Measurements from ENCODE around the gene GRPEL1. TPM values are rescaled to one million over a fixed set of nuclear protein-coding genes. Genes with fewer than 3 reads are reported as not detected.
A peak's percentile ranks its signal among the peaks of the same experiment; 100 is the strongest.

The GRPEL1 gene
- total and polyA plus RNA-seq, 2 of the 13 experiments (the other 11 are each of a cell fraction or from before 2014, with no cell fraction given): 32.3 to 141 TPM

DNA sequence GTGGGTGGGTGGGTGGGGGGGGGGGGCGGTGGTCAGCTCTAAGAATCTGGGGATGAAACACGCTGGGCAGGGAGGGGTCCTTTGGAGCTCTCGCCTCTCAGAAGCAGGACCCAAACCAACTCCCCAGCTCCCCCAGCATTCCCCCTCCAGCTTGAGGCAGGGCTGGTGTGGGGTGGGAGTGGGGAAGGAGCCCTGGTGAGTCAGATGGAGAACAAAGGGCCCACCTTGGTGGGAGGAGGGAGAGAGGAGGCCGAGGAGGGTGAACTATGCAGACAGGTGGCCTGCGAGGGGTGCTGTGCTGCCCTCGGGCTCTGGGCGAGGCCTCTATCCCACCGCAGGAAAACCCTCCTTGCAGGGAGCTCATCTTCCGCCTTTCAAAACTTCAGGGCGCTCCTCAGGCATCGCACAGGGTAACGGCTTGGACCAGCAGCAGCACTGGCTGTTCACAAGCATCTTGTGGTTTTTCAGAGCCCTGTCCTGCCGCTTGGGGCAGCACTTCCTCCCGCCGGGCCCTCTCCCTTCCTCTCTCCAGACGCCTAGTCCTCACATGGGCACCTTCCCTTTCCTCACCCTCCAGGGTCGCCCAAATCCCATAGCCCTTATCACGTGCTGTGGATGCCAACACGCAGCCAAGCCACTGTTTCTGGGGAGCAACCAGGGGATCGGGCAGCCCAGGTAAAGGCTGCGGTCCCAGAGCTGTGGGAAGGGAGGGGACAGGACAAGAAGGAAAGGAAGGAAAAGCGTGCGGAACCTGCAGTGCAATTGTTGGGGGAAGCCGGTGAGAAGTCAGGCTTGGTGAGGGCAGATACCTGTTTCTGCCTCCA is 34.0 kb upstream of the GRPEL1 start (continued):
- TF ChIP-seq, protein P1, sequence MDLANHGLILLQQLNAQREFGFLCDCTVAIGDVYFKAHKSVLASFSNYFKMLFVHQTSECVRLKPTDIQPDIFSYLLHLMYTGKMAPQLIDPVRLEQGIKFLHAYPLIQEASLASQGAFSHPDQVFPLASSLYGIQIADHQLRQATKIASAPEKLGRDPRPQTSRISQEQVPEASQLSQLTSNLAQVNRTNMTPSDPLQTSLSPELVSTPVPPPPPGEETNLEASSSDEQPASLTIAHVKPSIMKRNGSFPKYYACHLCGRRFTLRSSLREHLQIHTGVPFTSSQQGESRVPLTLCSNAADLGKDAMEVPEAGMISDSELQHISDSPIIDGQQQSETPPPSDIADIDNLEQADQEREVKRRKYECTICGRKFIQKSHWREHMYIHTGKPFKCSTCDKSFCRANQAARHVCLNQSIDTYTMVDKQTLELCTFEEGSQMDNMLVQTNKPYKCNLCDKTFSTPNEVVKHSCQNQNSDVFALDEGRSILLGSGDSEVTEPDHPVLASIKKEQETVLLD (CRISPR knock-in tag; IDR thresholded peaks at IDR 0.05; ENCODE audit: low read depth): no peak
- TF ChIP-seq ELF3 (CRISPR knock-in tag; IDR thresholded peaks at IDR 0.05) (peak; percentile 55), ZMYM3 (CRISPR knock-in tag; IDR thresholded peaks at IDR 0.05) (peak; percentile 75), ZNF263 (CRISPR knock-in tag; IDR thresholded peaks at IDR 0.05) (peak; percentile 72), ISL2 (CRISPR knock-in tag; IDR thresholded peaks at IDR 0.05) (0 out of 2 replicates have a peak, but pooled peaks have one; percentile 25), FOXA1 (IDR thresholded peaks at IDR 0.05) (no peak), FOXA1 (CRISPR knock-in tag; IDR thresholded peaks at IDR 0.05) (no peak), ZNF468 (CRISPR knock-in tag; IDR thresholded peaks at IDR 0.05) (no peak), HOXA3 (CRISPR knock-in tag; IDR thresholded peaks at IDR 0.05) (peak; percentile 36; the same call in 1 of the 2 replicates), KAT8 (CRISPR knock-in tag; IDR thresholded peaks at IDR 0.05) (0 out of 2 replicates have a peak, but pooled peaks have one; percentile 31), SAP130 (CRISPR knock-in tag; IDR thresholded peaks at IDR 0.05; ENCODE audit: low read depth) (peak; percentile 67), ZNF777 (CRISPR knock-in tag; IDR thresholded peaks at IDR 0.05) (peak; percentile 64), ZNF572 (CRISPR knock-in tag; IDR thresholded peaks at IDR 0.05) (0 out of 2 replicates have a peak, but pooled peaks have one; percentile 65), ZNF616 (CRISPR knock-in tag; IDR thresholded peaks at IDR 0.05; ENCODE audit: low read depth) (no peak), ZNF224 (CRISPR knock-in tag; IDR thresholded peaks at IDR 0.05) (no peak; the same call in 1 of the 2 replicates), ZNF350 (CRISPR knock-in tag; IDR thresholded peaks at IDR 0.05; ENCODE audit: borderline replicate concordance, low read depth) (peak; percentile 44; the same call in 1 of the 2 replicates), SUZ12 (IDR thresholded peaks at IDR 0.05; ENCODE audit: low read depth, low read length) (0 out of 2 replicates have a peak, but pooled peaks have one; percentile 4), ZNF274 (CRISPR knock-in tag; IDR thresholded peaks at IDR 0.05) (0 out of 2 replicates have a peak, but pooled peaks have one; percentile 48), NONO (IDR thresholded peaks at IDR 0.05) (no peak), NONO (CRISPR knock-in tag; conservative IDR thresholded peaks at IDR 0.05) (peak; percentile 65; the same call in 1 of the 2 replicates)
- TF ChIP-seq, protein P2, sequence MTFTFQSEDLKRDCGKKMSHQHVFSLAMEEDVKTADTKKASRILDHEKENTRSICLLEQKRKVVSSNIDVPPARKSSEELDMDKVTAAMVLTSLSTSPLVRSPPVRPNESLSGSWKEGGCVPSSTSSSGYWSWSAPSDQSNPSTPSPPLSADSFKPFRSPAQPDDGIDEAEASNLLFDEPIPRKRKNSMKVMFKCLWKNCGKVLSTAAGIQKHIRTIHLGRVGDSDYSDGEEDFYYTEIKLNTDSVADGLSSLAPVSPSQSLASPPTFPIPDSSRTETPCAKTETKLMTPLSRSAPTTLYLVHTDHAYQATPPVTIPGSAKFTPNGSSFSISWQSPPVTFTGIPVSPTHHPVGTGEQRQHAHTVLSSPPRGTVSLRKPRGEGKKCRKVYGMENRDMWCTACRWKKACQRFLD (CRISPR knock-in tag; IDR thresholded peaks at IDR 0.05; ENCODE audit: borderline replicate concordance): no peak; the same call in 1 of the 2 replicates
- TF ChIP-seq, protein P3, sequence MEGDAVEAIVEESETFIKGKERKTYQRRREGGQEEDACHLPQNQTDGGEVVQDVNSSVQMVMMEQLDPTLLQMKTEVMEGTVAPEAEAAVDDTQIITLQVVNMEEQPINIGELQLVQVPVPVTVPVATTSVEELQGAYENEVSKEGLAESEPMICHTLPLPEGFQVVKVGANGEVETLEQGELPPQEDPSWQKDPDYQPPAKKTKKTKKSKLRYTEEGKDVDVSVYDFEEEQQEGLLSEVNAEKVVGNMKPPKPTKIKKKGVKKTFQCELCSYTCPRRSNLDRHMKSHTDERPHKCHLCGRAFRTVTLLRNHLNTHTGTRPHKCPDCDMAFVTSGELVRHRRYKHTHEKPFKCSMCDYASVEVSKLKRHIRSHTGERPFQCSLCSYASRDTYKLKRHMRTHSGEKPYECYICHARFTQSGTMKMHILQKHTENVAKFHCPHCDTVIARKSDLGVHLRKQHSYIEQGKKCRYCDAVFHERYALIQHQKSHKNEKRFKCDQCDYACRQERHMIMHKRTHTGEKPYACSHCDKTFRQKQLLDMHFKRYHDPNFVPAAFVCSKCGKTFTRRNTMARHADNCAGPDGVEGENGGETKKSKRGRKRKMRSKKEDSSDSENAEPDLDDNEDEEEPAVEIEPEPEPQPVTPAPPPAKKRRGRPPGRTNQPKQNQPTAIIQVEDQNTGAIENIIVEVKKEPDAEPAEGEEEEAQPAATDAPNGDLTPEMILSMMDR (CRISPR knock-in tag; IDR thresholded peaks at IDR 0.05): peak; percentile 91
- TF ChIP-seq, protein P4, sequence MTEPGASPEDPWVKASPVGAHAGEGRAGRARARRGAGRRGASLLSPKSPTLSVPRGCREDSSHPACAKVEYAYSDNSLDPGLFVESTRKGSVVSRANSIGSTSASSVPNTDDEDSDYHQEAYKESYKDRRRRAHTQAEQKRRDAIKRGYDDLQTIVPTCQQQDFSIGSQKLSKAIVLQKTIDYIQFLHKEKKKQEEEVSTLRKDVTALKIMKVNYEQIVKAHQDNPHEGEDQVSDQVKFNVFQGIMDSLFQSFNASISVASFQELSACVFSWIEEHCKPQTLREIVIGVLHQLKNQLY (CRISPR knock-in tag; IDR thresholded peaks at IDR 0.05): no peak
- TF ChIP-seq, protein P5, sequence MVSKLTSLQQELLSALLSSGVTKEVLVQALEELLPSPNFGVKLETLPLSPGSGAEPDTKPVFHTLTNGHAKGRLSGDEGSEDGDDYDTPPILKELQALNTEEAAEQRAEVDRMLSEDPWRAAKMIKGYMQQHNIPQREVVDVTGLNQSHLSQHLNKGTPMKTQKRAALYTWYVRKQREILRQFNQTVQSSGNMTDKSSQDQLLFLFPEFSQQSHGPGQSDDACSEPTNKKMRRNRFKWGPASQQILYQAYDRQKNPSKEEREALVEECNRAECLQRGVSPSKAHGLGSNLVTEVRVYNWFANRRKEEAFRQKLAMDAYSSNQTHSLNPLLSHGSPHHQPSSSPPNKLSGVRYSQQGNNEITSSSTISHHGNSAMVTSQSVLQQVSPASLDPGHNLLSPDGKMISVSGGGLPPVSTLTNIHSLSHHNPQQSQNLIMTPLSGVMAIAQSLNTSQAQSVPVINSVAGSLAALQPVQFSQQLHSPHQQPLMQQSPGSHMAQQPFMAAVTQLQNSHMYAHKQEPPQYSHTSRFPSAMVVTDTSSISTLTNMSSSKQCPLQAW (CRISPR knock-in tag; IDR thresholded peaks at IDR 0.05): 0 out of 2 replicates have a peak, but pooled peaks have one; percentile 30

Measured in HepG2 (cell line).